Thyroid gland (tissue), 4 donors: ENCODE results near the gene FUOM.

Source experiments
- CTCF ChIP-seq, 6 experiments: fragments of 200-600 bp in 3 of 6; fragments of 450-650 bp in 3 of 6; sonication (generic) in 3 of 6; IDR thresholded peaks; one replicate each; pipeline ENCODE4 v1.5.1; 2016 to 2019; ENCODE audit warnings: antibody characterized with exemption in 6 of 6, mild to moderate bottlenecking in 2 of 6, inconsistent platforms in 1 of 6, moderate library complexity in 1 of 6
- POLR2A ChIP-seq, 2 donors: fragments of 450-650 bp; IDR thresholded peaks; one replicate each; pipeline ENCODE4 v1.6.1; 2017; ENCODE audit warnings: antibody characterized with exemption in 2 of 2, mild to moderate bottlenecking in 2 of 2, moderate library complexity in 1 of 2

- TF ChIP-seq CTCF (IDR thresholded peaks at IDR 0.05) (no peak), POLR2A (IDR thresholded peaks at IDR 0.05) (no peak)
Observed at GRCh38 chr10:133309720-133310398, 48.0 kb downstream of the FUOM start.
